ENCODE measurements around the gene LDLRAD4.

Gene LDLRAD4

DNA sequence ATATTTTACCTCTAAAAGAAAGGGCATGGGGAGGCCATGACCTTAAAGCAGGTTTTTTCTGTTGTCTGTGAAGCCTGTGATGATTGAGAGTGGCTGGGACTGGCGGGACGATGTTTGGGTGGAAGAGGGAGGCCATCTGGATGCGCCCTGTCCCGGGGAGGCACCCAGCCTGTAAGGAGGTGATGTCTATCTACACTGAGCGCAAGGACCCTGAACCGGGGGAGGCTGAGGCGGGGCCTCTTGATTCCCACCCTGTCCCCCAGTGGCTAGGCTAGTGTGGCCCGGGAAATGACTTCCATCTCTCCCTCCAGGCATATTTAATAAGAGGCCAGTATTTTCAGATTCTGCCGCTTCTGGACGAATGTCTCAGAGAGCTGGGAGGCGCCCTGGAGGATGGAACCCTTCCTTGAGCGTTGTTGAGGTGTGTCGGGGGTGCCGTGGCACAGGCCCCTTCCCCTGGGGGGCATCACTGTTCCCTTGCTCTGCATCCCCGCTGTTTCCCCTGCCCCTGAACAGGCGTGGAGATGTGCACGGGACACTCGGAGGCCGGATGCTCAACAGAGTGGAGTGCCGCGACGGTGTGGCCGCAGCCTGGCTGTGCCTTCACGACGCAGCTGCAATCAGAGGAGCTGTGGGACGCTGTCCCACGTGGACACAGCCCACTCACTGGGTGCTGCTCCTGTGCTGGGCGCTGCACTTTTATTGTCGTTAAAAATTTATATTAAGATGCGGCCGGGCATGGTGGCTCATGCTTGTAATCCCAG is 185.4 kb downstream of the LDLRAD4 start:
- Mint-ChIP-seq H3K27me3 (no peaks in the 10 kb centered on the region), H3K36me3 (ENCODE audit: low read depth) (no peaks in the 10 kb centered on the region), H3K9me3 (no peaks in the 10 kb centered on the region), H3K27ac (no peak overlapping the region), H3K4me1 (ENCODE audit: low read depth) (peaks cover 8% of the 10 kb centered on the region), H3K4me3 (no peak overlapping the region)

- Mint-ChIP-seq H3K27ac (no peak overlapping the region), H3K9me3 (no peaks in the 10 kb centered on the region), H3K27me3 (no peaks in the 10 kb centered on the region), H3K36me3 (ENCODE audit: low read depth) (no peaks in the 10 kb centered on the region), H3K4me1 (ENCODE audit: low read depth) (peaks cover 7% of the 10 kb centered on the region), H3K4me3 (no peak overlapping the region)
Observed at GRCh38 chr18:13405305-13406038, 186.9 kb downstream of the LDLRAD4 start.

GRCh38 chr18:13406049-13406615 is 187.6 kb downstream of the LDLRAD4 start:
- H3K27me3 Mint-ChIP-seq = no peaks in the 10 kb centered on the region
- peaks cover under 1% of the 10 kb centered on the region for H3K4me1 Mint-ChIP-seq (ENCODE audit: low read depth)
- no peaks in the 10 kb centered on the region for H3K9me3 Mint-ChIP-seq
- no peak overlapping the region for H3K4me3 Mint-ChIP-seq
- no peaks in the 10 kb centered on the region for H3K36me3 Mint-ChIP-seq (ENCODE audit: low read depth)
- H3K27ac Mint-ChIP-seq = no peak overlapping the region

GRCh38 chr18:13406736-13407135 is 188.2 kb downstream of the LDLRAD4 start:
- Mint-ChIP-seq H3K36me3 (ENCODE audit: low read depth) (no peaks in the 10 kb centered on the region), H3K4me1 (ENCODE audit: low read depth) (no peaks in the 10 kb centered on the region)

GRCh38 chr18:13407484-13407883 is 188.9 kb downstream of the LDLRAD4 start:
- no peaks in the 10 kb centered on the region for H3K27me3 Mint-ChIP-seq
- H3K27ac Mint-ChIP-seq = no peak overlapping the region
- H3K36me3 Mint-ChIP-seq (ENCODE audit: low read depth) = peaks cover 6% of the 10 kb centered on the region
- H3K4me1 Mint-ChIP-seq (ENCODE audit: low read depth) = no peaks in the 10 kb centered on the region
- no peak overlapping the region for H3K4me3 Mint-ChIP-seq
- H3K9me3 Mint-ChIP-seq = peaks cover 5% of the 10 kb centered on the region

More at GRCh38 chr18:13406736-13407135, 188.2 kb downstream of the LDLRAD4 start:
- H3K27ac Mint-ChIP-seq = no peak overlapping the region
- H3K9me3 Mint-ChIP-seq = no peaks in the 10 kb centered on the region
- H3K27me3 Mint-ChIP-seq = no peaks in the 10 kb centered on the region
- H3K4me3 Mint-ChIP-seq = no peak overlapping the region

- peaks cover 15% of the 10 kb centered on the region for H3K36me3 Mint-ChIP-seq (ENCODE audit: low read depth)
- H3K9me3 Mint-ChIP-seq = peaks cover 5% of the 10 kb centered on the region
- no peak overlapping the region for H3K4me3 Mint-ChIP-seq
- no peaks in the 10 kb centered on the region for H3K27me3 Mint-ChIP-seq
- no peak overlapping the region for H3K27ac Mint-ChIP-seq
- H3K4me1 Mint-ChIP-seq (ENCODE audit: low read depth) = no peaks in the 10 kb centered on the region
Observed at GRCh38 chr18:13409026-13409425, 190.5 kb downstream of the LDLRAD4 start.

DNA sequence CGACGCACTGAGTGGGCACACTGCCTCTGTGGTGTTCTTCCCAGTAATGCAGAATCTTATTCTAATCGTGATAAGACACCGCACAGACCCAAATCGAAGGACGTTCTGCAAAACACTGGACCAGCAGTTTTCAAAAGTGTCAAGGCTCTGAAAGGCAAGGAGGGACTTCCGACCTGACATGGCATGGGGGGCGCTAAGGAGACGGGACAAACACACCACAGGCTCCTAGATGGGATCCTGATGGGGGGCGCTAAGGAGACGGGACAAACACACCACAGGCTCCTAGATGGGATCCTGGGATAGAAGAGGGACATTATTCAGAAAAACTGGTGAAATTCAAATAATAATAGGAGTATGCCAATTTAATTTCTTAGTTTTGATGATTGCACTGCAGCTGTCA is 191.4 kb downstream of the LDLRAD4 start:
- Mint-ChIP-seq H3K4me3 (no peak overlapping the region), H3K4me1 (ENCODE audit: low read depth) (peaks cover 6% of the 10 kb centered on the region), H3K36me3 (ENCODE audit: low read depth) (peaks cover 15% of the 10 kb centered on the region), H3K27ac (no peak overlapping the region), H3K9me3 (peaks cover 5% of the 10 kb centered on the region), H3K27me3 (no peaks in the 10 kb centered on the region)

GRCh38 chr18:13410471-13410870 is 191.9 kb downstream of the LDLRAD4 start:
- peaks cover 10% of the 10 kb centered on the region for H3K4me1 Mint-ChIP-seq (ENCODE audit: low read depth)
- no peak overlapping the region for H3K4me3 Mint-ChIP-seq
- H3K27ac Mint-ChIP-seq = no peak overlapping the region
- H3K27me3 Mint-ChIP-seq = no peaks in the 10 kb centered on the region
- H3K36me3 Mint-ChIP-seq (ENCODE audit: low read depth) = peaks cover 15% of the 10 kb centered on the region
- H3K9me3 Mint-ChIP-seq = peaks cover 5% of the 10 kb centered on the region

DNA sequence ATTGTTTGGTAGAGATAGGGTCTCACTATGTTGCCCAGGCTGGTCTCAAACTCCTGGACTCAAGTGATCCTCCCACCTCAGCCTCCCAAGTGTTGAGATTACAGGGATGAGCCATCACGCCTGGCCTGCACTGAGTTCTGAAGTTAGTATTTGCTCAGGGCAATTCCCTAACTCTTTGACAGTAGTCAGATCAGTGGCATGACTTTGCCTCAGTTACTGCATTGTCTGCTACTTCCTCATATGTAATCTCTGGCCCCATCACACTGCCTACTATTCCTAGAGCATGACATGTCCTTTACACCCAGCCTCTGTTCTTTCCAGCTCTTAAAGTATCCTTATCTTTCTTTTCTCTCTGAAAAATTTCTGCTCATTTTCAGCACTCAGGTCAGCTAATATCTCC is 193.5 kb downstream of the LDLRAD4 start:
- H3K4me3 Mint-ChIP-seq = no peak overlapping the region
- H3K27me3 Mint-ChIP-seq = no peaks in the 10 kb centered on the region
- H3K9me3 Mint-ChIP-seq = peaks cover 5% of the 10 kb centered on the region
- peaks cover 15% of the 10 kb centered on the region for H3K36me3 Mint-ChIP-seq (ENCODE audit: low read depth)
- peaks cover 23% of the 10 kb centered on the region for H3K4me1 Mint-ChIP-seq (ENCODE audit: low read depth)
- H3K27ac Mint-ChIP-seq = no peak overlapping the region

GRCh38 chr18:13412901-13413300 is 194.3 kb downstream of the LDLRAD4 start:
- H3K4me1 Mint-ChIP-seq (ENCODE audit: low read depth) = peaks cover 25% of the 10 kb centered on the region
- peaks cover 5% of the 10 kb centered on the region for H3K9me3 Mint-ChIP-seq
- no peak overlapping the region for H3K4me3 Mint-ChIP-seq
- no peak overlapping the region for H3K27ac Mint-ChIP-seq
- H3K36me3 Mint-ChIP-seq (ENCODE audit: low read depth) = peaks cover 15% of the 10 kb centered on the region
- no peaks in the 10 kb centered on the region for H3K27me3 Mint-ChIP-seq

DNA sequence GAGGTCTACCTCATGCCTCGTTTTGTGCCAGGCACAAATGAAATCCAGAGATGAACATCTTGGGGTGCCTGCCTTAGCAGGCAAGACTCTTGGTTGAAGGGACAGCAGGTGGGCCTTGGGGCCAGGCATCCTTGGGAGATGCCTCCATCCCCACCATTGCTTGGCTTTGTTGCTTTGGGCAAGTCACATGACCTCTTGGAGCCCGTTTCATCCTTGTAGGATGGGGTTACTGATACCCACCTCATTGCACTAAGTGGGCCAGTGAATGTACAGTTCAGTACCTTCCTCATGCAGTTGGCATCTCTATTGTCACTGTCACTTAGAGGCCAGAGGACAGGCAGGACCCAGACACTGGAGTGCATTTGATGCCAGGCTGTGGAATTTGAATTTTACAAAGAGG is 195.5 kb downstream of the LDLRAD4 start:
- H3K27me3 Mint-ChIP-seq = no peaks in the 10 kb centered on the region
- H3K27ac Mint-ChIP-seq = no peak overlapping the region
- peaks cover 25% of the 10 kb centered on the region for H3K4me1 Mint-ChIP-seq (ENCODE audit: low read depth)
- peaks cover 15% of the 10 kb centered on the region for H3K36me3 Mint-ChIP-seq (ENCODE audit: low read depth)
- no peak overlapping the region for H3K4me3 Mint-ChIP-seq
- peaks cover 5% of the 10 kb centered on the region for H3K9me3 Mint-ChIP-seq

DNA sequence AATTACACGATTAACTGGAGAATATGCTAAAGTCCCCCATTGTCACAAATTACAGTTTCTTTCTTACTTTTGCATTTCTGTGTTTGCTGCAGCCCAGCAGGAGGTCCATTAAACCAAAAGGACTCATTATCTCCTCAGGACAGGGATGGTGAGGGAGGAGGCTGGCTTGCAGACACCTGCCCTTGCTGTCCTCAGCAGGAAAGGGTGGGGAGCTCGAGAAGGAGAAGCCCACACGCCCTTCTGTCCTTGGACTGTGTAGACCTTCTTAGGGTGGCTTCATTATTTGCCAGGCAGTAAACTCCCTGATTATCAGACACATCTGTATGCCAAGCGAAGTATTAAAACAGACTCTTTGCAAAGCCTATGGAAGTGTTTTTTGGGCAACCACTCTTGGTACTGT is 196.0 kb downstream of the LDLRAD4 start:
- no peak overlapping the region for H3K27ac Mint-ChIP-seq
- peaks cover 5% of the 10 kb centered on the region for H3K9me3 Mint-ChIP-seq
- no peaks in the 10 kb centered on the region for H3K27me3 Mint-ChIP-seq
- peaks cover 25% of the 10 kb centered on the region for H3K4me1 Mint-ChIP-seq (ENCODE audit: low read depth)
- no peak overlapping the region for H3K4me3 Mint-ChIP-seq
- H3K36me3 Mint-ChIP-seq (ENCODE audit: low read depth) = peaks cover 15% of the 10 kb centered on the region

DNA sequence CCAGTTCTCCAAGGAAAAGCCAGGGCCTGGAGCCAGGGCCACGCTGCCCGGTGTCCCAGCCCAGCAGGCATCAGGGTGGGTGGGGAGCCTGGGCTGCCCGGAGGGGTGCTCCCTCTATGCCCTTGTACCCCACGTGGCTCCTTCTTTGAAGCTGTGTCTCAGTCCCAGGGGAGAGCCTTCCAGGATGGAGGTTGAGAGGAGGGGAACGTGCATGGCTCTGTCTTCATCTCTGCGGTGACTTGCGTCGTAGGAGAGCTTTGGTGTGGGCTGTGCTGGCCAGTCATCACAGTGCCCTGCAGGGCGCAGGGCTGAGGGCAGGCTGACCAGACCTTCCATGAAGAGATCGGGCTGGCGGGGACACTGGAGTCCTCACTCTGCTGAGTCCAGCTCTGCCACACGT is 197.2 kb downstream of the LDLRAD4 start:
- peaks cover 25% of the 10 kb centered on the region for H3K4me1 Mint-ChIP-seq (ENCODE audit: low read depth)
- no peak overlapping the region for H3K27ac Mint-ChIP-seq
- peaks cover 15% of the 10 kb centered on the region for H3K36me3 Mint-ChIP-seq (ENCODE audit: low read depth)
- H3K9me3 Mint-ChIP-seq = peaks cover 5% of the 10 kb centered on the region
- H3K4me3 Mint-ChIP-seq = no peak overlapping the region
- H3K27me3 Mint-ChIP-seq = no peaks in the 10 kb centered on the region

DNA sequence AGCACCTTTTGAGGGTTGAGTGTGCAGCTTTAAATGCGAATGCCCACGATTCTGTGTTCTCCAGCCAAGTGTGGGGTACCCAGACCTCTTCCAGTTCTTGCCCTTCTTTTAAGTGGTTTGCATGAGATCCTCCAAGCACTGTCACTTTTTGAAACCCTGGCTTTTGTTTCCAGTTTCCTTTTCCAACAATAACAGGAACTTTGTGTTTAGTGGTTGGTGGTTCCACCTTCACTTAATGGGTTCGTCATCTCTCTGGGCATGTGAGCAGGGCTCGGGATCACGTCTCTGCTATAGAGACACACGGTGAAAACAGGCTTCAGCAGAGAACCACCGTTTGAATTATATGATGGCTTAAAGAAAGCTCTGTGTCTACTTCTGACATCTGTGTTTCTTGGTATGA is 197.6 kb downstream of the LDLRAD4 start:
- no peak overlapping the region for H3K4me3 Mint-ChIP-seq
- peaks cover 15% of the 10 kb centered on the region for H3K36me3 Mint-ChIP-seq (ENCODE audit: low read depth)
- H3K27me3 Mint-ChIP-seq = no peaks in the 10 kb centered on the region
- peaks cover 5% of the 10 kb centered on the region for H3K9me3 Mint-ChIP-seq
- H3K27ac Mint-ChIP-seq = no peak overlapping the region
- H3K4me1 Mint-ChIP-seq (ENCODE audit: low read depth) = peaks cover 28% of the 10 kb centered on the region

GRCh38 chr18:13416848-13417247 is 198.3 kb downstream of the LDLRAD4 start:
- Mint-ChIP-seq H3K4me1 (ENCODE audit: low read depth) (peaks cover 31% of the 10 kb centered on the region), H3K27ac (no peak overlapping the region), H3K9me3 (peaks cover 5% of the 10 kb centered on the region), H3K4me3 (no peak overlapping the region), H3K36me3 (ENCODE audit: low read depth) (peaks cover 15% of the 10 kb centered on the region), H3K27me3 (no peaks in the 10 kb centered on the region)
